Kidney epithelial cell (primary cell): Measurements from ENCODE around the gene OR8D4. TPM values are rescaled to one million over a fixed set of nuclear protein-coding genes. Genes with fewer than 3 reads are reported as not detected.
"Not testable (repeated sequence)": the region's sequence is repeated elsewhere in the genome, so short reads cannot be mapped to it uniquely, and the experiment has no call there.

Source experiments
- DNase-seq: peaks from one replicate; pipeline ENCODE4 v3.0.0-alpha.2; 2010; ENCODE audit warnings: low read depth
- H3K27me3 ChIP-seq: 2 replicates; pipeline ENCODE4 v1.6.0; 2011; ENCODE audit warnings: low read length; ENCODE audit not compliant: control insufficient read depth, insufficient read depth
- H3K36me3 ChIP-seq: 2 replicates; pipeline ENCODE4 v1.5.1; 2011; ENCODE audit warnings: low read length; ENCODE audit not compliant: control insufficient read depth, insufficient read depth
- H3K4me3 ChIP-seq: 2 replicates; pipeline ENCODE4 v1.5.1; 2011; ENCODE audit warnings: low read depth, mild to moderate bottlenecking, control low read depth, low read length
- total RNA-seq: library from RNA; depleted of rRNA; stranded (reverse); fragments of >200 nt; gene quantifications from 2 replicates; pipeline ENCODE4 v1.2.3, GENCODE V29; 2015
- TF ChIP-seq, protein P1 (sequence below): IDR thresholded peaks from 2 replicates; pipeline ENCODE4 v1.5.1; 2011; ENCODE audit warnings: mild to moderate bottlenecking, moderate library complexity, low read length, control low read depth, inconsistent platforms; ENCODE audit not compliant: insufficient read depth, poor library complexity, severe bottlenecking

The OR8D4 gene
- total RNA-seq = not detected in 2 replicates

DNA sequence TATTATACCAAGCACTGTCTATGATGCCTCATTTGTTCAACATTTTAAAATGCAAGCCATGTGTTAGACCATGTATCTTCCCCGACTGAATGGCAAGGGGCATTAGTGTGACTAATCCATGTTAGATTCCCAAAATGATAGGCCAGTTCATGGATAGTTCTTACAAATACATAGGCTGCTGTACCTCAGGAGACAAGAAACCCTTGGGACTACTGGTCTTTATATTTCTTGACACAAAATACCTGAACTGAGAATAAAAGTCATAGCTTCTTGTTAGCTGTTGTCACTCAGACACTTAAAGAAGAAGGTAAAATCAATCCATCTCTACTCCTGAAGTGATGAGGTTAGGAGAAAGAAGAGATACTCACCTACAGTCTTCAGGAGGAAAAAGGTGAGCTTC is at the start of gene OR8D4:
Gene OR8D4 (plus strand): TSS at position 301 of the 400 bp plus-strand sequence. CDS start 4,265 bp downstream, outside the sequence.
- TF ChIP-seq, protein P1, sequence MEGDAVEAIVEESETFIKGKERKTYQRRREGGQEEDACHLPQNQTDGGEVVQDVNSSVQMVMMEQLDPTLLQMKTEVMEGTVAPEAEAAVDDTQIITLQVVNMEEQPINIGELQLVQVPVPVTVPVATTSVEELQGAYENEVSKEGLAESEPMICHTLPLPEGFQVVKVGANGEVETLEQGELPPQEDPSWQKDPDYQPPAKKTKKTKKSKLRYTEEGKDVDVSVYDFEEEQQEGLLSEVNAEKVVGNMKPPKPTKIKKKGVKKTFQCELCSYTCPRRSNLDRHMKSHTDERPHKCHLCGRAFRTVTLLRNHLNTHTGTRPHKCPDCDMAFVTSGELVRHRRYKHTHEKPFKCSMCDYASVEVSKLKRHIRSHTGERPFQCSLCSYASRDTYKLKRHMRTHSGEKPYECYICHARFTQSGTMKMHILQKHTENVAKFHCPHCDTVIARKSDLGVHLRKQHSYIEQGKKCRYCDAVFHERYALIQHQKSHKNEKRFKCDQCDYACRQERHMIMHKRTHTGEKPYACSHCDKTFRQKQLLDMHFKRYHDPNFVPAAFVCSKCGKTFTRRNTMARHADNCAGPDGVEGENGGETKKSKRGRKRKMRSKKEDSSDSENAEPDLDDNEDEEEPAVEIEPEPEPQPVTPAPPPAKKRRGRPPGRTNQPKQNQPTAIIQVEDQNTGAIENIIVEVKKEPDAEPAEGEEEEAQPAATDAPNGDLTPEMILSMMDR = no peak
- no peak for DNase-seq
- Histone ChIP-seq H3K27me3 (no peaks in the 10 kb centered on the region), H3K4me3 (no peak within 1 kb of the TSS), H3K36me3 (no peaks in the 10 kb centered on the region)

DNA sequence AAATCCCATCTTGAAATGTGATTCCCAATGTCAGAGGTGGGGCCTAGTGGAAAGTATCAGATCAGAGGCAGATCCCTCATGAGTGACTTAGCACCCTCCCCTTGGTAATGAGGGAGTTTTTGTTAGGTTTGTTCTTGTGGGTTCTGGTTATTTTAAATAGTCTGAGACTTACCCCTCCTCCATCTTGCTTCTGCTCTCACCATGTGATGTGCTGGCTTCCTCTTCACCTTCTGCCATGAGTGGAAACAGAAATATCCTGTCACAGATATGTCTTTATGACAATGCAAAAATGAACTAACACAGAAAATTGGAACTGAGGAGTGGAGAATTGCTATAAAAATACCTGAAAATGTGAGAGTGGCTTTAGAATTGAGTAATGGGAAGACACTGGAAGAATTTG is 49.6 kb upstream of the OR8D4 start:
- Histone ChIP-seq H3K36me3 (no peaks in the 10 kb centered on the region), H3K4me3 (no peak overlapping the region), H3K27me3 (no peaks in the 10 kb centered on the region)
- DNase-seq = no peak
- TF ChIP-seq, protein P1 = no peak

DNA sequence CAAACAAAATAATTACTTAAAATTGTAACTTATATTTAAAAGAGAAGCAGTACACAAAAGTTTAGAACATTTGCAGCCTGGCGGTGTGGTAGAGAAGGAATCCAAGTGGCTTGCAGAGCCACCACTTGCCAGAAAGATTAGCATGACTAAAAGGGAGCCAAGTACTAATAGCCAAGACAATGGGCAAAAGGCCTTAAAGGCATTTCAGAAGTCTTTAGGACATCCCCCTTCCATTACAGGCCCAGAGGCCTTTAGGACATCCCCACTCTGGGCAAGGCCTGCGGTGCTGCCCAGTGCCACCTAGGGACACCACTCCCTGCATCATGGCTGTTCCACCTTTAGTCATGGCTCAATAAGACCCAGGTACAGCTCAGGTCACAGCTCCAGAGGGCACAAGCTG is 48.9 kb upstream of the OR8D4 start:
- no peak for DNase-seq
- TF ChIP-seq, protein P1 = no peak
- Histone ChIP-seq H3K36me3 (no peaks in the 10 kb centered on the region), H3K27me3 (no peaks in the 10 kb centered on the region), H3K4me3 (no peak overlapping the region)

DNA sequence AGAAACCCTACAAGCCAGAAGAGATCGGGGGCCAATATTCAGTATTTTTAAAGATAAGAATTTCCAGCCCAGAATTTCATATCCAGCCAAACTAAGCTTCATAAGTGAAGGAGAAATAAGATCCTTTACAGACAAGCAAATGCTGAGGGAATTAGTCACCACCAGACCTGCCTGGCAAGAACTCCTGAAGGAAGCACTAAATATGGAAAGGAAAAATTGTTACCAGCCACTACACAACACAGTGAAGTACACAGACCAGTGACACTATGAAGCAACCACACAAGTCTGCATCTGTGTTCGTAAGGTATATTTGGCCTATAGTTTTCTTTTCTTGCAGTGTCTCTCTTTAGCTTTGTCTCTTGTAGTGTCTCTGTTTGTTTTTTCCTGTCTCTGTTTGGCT is 45.5 kb upstream of the OR8D4 start:
- H3K36me3 ChIP-seq = no peaks in the 10 kb centered on the region
- no peak for DNase-seq
- TF ChIP-seq, protein P1 = no peak
- no peaks in the 10 kb centered on the region for H3K27me3 ChIP-seq
- no peak overlapping the region for H3K4me3 ChIP-seq

DNA sequence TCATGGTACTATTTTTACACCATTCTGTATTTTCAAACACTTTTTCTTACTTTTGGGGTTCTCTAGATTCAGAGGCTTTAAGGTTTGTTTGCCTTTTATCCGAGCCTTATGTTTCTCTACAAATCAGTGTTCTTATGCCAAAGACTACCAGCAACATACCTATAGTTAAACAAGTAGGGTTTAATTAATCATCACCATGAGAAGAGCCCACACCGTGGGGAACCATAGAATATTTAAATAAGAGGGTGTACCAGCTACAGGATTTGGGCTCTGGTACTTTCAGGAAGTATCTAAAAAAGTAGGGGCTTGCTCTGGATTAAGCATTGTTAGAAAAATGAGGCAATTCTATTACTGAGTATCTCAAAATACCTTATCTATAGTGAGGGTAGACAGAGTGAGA is 42.2 kb upstream of the OR8D4 start:
- TF ChIP-seq, protein P1 = no peak
- Histone ChIP-seq H3K27me3 (no peaks in the 10 kb centered on the region), H3K36me3 (no peaks in the 10 kb centered on the region), H3K4me3 (no peak overlapping the region)
- DNase-seq = no peak

DNA sequence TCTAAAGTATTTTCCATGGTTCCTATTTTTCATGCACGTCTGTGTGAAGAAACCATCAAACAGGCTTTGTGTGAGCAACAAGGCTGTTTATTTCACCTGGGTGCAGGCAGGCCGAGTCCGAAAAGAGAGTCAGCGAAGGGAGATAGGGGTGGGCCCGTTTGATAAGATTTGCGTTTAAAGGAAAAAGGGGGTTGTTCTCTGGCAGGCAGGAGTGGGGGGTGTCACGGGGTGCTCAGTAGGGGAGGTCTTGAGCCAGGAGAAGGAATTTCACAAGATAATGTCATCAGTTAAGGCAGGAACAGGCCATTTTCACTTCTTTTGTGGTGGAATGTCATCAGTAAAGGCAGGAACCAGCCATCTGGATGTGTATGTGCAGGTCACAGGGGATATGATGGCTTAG is 36.7 kb upstream of the OR8D4 start:
- not testable (repeated sequence) for DNase-seq, H3K4me3 ChIP-seq, H3K27me3 ChIP-seq, H3K36me3 ChIP-seq

DNA sequence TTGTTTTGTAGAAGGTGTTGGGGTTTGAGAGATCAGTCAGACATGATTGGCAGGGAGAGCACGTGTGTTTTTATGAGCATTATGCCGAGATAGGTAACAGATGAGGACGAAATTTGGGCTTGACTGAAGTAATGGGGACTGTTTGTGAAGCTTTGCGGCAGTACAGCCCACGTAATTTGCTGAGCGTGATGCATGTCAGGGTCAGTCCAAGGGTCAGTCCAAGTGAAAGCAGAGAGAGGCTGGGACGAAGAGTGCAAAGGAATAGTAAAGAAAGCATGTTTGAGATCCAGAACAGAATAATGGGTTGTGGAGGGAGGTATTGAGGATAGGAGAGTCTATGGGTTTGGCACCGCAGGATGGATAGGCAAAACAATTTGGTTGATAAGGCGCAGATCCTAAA is 34.2 kb upstream of the OR8D4 start:
- H3K27me3 ChIP-seq, H3K4me3 ChIP-seq, H3K36me3 ChIP-seq, DNase-seq: not testable (repeated sequence)
